NCI-H1417 (cell line): Measurements from ENCODE around the gene KTN1.

Experiments
- DNase-seq, 3 experiments: peaks; one replicate each; lab custom pipeline; 2025; lab: John Stamatoyannopoulos, UW

Gene KTN1, protein sequence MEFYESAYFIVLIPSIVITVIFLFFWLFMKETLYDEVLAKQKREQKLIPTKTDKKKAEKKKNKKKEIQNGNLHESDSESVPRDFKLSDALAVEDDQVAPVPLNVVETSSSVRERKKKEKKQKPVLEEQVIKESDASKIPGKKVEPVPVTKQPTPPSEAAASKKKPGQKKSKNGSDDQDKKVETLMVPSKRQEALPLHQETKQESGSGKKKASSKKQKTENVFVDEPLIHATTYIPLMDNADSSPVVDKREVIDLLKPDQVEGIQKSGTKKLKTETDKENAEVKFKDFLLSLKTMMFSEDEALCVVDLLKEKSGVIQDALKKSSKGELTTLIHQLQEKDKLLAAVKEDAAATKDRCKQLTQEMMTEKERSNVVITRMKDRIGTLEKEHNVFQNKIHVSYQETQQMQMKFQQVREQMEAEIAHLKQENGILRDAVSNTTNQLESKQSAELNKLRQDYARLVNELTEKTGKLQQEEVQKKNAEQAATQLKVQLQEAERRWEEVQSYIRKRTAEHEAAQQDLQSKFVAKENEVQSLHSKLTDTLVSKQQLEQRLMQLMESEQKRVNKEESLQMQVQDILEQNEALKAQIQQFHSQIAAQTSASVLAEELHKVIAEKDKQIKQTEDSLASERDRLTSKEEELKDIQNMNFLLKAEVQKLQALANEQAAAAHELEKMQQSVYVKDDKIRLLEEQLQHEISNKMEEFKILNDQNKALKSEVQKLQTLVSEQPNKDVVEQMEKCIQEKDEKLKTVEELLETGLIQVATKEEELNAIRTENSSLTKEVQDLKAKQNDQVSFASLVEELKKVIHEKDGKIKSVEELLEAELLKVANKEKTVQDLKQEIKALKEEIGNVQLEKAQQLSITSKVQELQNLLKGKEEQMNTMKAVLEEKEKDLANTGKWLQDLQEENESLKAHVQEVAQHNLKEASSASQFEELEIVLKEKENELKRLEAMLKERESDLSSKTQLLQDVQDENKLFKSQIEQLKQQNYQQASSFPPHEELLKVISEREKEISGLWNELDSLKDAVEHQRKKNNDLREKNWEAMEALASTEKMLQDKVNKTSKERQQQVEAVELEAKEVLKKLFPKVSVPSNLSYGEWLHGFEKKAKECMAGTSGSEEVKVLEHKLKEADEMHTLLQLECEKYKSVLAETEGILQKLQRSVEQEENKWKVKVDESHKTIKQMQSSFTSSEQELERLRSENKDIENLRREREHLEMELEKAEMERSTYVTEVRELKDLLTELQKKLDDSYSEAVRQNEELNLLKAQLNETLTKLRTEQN (N-terminal part only)

GRCh38 chr14:55579724-55580469 is at the start of gene KTN1:
KTN1 (plus strand) TSS chr14:55580207; CDS start chr14:55612049, 31,842 bp downstream.
- peak; percentile 86 to 92 (median 92) for DNase-seq

DNA sequence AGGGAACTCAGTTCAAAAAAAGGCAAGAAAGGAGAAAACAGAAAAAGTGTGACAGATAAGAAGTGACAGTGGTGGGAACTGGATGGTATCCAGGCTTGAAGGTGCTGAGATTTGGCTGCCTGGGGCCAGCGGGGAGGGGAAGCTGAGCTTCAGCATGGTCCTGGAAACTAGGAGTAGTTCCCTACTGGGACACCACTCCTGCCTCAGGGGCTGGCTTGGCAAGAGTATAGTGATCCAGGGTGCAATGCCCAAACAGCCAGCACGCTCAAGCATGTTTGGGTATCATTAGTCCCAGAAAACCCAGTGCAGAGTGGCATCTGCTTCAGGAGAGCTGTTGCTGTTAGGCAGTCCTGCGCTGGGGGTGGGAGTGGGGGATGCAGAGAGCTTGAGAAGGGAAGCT is 49.5 kb upstream of the KTN1 start:
- no peak for DNase-seq

DNA sequence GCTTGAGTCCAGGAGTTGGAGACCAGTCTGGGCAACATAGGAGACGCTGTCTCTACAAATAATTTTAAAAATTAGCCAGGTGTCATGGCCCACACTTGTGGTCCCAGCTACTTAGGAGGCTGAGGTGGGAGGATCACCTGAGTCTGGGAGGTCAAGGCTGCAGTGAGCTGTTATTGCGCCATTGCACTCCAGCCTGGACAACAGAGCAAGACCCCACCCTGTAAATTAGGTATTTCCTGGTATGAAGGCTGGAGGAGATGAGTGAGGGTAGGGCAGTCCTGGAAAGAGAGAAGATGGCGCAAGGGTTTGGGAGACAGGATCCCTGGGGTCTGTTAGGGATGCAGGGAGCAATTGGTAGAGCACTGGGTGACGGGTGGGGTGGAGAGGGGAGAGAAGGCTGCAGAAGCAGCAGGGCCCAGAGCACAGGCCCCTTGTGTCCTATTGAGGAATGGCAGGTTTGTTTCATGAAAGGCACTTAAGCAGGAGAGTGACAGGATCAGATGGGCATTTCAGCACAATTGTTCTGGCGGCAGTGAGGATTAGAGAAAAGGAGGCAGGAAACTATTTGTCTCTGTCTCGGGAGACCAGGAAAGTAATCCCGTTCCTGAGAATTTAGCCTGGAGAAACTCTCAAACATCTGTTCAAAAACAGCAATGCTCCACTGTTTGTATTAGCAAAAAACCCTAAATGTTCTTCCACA is 47.2 kb upstream of the KTN1 start:
- DNase-seq, result no peak

GRCh38 chr14:55533960-55534359 is 46.0 kb upstream of the KTN1 start:
- DNase-seq, result no peak

DNA sequence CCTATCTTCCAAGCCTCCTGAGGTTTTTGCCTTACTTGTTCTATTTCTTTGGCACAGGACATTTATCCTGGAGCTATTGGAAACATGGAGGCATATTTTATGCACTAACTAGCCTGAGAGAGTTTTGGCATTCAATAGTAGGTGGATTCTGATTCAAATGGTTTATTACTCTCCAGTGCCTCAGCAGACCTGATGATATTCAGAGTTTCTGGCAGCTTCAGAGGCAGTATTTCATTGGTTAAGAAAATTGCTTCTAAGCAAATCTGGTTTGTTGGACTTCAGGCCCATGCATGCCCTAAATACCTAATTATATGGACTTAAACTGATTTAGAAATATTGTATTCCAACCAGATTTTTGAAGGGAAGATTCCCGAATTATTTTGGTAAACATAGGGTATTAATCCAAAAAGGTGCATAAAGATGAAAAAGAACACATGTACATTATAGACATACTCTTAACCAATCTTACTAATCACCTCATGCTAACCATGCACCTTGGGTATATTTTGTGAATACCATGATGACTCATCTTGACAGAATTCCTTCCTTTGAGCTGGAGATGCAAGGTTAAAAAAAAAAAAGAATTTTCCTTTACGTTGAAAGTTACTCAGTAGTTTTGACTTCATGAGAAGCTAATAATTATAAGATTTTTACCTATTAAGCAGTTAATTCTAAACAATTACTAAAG is 44.3 kb upstream of the KTN1 start:
- DNase-seq, result no peak

GRCh38 chr14:55536204-55536708 is 43.8 kb upstream of the KTN1 start:
- no peak for DNase-seq

DNA sequence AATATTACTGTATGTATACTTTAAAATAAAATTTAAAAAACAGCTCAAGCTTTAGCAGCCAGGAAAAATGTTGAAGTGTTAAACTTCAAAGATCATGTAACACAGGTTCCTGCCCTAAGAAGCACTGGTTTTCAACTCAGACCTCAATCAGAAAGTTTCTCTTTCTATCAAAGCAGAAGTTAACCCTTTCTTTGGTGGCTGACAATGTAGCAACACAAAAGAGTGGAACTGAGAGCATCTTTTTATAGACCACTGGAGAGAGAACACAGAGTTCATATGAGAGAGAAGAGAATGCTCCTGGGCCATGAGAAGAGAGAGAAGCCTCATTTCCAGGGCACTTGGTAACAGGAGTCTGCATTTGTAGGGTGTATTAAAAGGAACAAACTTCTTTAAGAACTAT is 42.2 kb upstream of the KTN1 start:
- DNase-seq, result no peak

GRCh38 chr14:55539975-55540374 is 40.0 kb upstream of the KTN1 start:
- no peak for DNase-seq

DNA sequence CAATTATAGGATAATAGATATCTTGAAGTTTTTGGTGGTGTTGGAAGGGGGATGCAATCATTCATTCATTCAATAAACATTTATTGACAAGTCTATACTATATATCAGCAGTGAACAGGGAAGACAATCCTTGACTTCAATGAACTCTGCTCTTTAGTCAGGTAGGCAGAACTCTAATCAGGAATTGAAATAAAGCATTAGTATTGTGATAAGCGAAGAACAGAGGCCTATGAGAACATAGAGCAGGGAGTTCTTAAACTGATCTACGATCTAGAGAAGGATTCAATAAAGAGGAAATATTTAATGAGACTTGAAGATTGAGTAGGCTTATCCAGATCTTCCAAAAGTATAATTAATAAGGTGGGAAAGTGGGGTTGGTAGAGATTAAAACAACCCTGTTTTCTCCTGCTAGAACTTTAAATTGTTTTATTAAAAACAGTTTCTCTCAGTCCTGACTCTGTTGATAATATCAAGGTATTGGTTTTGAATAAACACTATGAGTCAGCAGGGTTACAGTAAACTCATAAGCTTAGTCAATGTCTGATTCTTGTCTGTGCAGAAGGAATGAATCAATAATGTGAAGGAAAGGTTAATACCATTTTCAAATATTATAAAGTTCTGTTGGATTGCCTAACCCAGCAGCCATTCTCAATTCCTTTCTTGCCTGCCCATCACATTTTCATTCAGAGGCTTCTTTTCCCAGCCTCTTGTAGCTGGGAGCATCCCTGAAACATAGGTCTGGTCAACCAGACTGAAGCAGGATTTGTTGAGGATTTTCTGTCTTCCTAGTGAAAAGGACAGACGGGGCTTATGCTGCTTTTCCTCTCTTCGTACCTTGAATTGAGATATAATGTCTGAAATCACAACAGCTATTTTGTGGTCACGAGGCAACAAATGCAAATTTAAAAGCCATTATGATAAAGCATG is 38.9 kb upstream of the KTN1 start:
- no peak for DNase-seq

DNA sequence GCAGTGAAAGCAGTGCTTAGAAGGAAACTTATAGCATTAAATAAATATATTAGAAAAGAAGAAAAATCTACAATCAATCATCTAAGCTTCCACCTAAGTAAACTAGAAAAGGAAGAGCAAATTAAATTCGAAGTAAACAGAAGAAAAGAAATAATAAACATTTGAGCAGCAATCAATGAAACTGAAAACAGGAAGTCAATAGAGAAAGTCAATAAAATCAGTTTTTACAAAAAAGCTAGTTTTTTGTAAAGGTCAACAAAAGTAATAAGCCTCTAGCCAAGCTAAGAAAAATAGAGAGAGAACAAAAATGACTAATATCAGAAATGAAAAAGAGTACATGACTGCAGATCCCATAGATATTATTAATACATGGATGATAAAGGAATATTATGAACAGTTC is 34.2 kb upstream of the KTN1 start:
- no peak for DNase-seq

DNA sequence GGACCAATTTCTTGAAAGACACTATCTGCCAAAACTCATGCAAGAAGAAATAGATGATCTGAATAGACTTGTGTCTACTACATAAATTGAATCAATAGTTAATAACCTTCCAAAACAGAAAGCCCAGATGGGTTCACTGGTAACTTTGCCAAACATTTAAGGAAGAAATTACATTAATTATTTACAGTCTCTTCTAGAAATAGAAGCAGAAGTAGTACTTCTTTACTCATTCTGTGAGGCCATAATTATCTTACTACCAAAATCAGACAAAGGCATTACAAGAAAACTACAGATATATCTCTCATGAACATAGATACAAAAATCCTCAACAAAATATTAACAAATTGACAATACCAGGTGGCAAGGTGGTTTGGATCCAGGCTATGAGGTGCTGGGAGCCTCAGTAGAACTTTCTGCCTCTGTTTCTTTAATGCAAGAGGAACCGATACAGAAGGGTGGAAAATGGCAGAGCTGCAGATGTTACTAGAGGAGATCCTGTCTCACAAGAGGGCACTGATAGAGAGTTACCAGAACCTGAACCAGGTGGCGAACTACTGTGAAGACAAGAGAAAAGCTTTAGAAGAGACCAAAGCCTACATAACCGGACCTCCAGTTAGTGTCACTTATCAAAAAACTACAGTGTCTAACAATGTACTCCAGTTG is 33.7 kb upstream of the KTN1 start:
- no peak for DNase-seq

DNA sequence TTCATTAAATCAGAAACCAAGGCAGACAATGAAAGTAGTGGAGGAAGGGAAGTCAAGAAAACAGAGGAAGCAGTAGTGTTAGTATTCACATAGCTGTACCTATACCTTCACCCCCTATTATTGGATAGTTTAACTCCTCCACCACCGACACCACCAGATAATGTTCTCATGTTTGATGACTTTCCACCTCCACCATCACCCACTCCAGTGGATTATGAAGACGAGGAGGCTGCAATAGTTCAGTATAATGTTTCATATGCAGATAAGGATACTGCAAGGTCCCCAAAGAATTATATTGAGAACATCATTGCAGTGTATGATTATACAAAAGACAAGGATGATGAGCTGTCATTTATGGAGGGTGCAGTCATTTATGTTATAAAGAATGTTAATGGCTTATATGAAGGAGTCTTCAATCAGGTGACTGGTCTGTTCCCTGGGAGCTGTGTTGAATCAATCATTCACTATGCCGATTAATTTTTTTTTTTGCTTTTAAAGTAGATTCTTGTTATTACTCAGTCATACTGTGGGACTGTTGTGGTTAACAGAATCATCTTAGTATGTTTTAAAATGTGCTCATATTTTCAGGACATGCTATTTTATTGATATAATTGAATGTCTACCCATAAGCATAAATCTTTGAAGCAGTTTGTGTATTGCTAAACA is 32.2 kb upstream of the KTN1 start:
- no peak for DNase-seq

- no peak for DNase-seq
Measured at GRCh38 chr14:55553791-55554190, 26.2 kb upstream of the KTN1 start.

DNA sequence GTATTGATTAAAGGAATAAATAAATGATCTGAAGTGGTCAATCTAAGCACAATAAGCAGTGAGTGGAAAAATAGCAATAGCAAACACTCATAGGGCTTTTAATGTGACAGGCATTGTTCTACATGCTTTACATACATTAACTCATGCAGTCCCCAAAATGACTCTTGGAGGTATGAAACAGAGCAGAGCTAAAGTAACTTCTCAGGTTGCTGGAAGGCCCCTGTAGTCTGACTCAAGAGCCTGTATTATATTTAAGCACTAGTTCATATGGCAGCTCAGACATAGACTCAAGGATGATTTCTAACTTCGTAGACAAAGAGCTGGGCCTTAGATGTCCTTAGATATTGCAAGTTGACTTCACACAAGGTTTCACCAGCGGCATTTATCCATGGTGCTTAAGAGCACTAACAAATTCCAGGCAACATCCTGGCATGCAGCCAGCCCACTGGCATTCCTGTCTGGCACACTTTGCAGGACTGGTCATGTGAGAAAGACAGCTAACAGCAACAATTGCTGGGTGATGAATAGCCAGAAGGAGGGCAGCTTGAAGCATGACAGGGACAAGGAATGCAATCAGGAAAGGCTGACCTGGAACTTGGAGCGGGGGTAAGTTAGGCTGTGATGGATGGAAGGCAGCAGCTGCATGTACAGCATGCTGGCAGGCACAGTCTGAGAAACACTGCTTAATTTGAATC is 22.9 kb upstream of the KTN1 start:
- DNase-seq, result peak; percentile 66 to 93 (median 89)

DNA sequence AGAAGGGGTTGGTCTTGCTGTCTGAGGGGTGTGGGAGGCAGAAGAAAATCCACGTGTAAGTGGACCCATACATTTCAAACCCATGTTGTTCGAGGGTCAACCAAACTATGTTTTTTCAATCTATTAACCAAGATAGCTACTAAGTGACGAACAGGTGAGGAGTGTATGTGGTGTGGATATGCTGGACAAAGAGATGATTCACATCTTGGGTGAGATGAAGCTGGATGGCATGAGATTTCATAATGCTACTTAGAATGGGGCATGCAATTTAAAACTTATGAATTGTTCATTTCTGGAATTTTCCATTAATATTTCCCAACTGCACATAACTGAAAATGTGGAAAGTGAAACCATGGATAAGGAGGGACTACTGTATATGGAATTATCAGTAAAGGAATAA is 17.9 kb upstream of the KTN1 start:
- no peak for DNase-seq

- DNase-seq, result no peak
Measured at GRCh38 chr14:55568618-55569017, 11.4 kb upstream of the KTN1 start.
